ENCODE measurements around the gene NOSTRIN. TPM values are rescaled to one million over a fixed set of nuclear protein-coding genes. Genes with fewer than 3 reads are reported as not detected.
"Not testable (repeated sequence)": the region's sequence is repeated elsewhere in the genome, so short reads cannot be mapped to it uniquely, and the experiment has no call there.

The NOSTRIN gene, protein sequence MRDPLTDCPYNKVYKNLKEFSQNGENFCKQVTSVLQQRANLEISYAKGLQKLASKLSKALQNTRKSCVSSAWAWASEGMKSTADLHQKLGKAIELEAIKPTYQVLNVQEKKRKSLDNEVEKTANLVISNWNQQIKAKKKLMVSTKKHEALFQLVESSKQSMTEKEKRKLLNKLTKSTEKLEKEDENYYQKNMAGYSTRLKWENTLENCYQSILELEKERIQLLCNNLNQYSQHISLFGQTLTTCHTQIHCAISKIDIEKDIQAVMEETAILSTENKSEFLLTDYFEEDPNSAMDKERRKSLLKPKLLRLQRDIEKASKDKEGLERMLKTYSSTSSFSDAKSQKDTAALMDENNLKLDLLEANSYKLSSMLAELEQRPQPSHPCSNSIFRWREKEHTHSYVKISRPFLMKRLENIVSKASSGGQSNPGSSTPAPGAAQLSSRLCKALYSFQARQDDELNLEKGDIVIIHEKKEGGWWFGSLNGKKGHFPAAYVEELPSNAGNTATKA
- 6.9 TPM for total RNA-seq

- peak; percentile 54 for DNase-seq
Observed at GRCh38 chr2:168801961-168802858, at the start of gene NOSTRIN. TSS of gene NOSTRIN (plus strand) at chr2:168802637. CDS start at chr2:168802647, 10 bp downstream.

- no peak for DNase-seq
Observed at GRCh38 chr2:168753765-168754329, 48.6 kb upstream of the NOSTRIN start.

DNA sequence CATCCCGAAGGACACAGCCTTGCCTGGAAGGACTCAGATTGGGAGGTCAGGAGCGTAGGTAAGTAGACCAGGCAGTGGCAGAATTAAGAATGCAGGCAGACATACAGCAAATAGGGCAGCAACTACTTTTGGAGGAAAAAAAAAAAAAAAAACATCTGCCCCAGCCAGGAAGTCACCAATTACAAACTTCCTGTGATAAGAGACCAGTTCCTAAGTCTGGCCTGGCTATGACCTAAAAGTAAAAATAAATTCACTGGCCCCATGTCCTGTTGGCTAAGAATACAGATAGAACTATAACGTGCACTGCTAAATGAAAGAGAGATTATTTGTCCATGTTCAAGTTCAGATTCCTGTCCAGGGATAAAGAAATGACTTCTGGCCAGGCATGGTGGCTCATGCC, 45.2 kb upstream of the NOSTRIN start:
- DNase-seq: no peak

DNA sequence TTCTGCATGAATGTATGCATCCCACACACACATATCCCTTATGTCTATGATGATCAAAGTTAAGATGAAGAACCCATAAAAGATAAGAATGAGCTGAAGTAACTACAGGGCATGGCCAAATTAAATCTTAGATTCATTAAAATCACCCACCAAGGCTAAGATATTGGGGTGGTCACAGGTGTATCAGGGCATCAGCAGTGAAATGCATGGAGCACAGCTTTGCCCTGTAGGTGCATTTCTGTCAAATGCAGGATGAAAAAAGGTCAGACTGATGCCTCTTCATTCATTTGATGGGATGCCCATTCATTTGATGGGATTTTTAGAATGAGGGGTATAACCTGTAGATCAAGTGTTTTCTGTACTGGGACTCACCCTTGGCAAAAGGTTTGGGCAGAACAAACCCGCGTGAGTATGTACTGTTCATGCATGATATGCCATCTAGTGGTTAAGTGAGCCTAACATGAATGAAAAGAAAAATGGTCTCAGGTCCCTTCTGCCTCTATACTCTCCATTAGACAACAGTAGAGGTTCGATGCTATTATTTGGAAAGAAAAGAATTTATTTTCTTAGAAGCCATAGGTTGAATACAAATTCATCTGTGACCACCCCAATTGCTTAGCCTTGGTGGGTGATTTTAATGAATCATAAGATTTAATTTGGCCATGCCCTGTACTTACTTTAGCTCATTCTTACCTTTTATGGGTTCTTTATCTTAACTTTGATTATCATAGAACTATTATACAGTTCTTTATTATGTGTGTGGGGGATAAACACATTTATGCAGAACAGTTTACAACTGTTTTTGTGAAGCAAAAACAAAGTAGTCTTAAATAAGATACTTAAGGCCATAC, 43.2 kb upstream of the NOSTRIN start:
- DNase-seq: peak; percentile 75

DNA sequence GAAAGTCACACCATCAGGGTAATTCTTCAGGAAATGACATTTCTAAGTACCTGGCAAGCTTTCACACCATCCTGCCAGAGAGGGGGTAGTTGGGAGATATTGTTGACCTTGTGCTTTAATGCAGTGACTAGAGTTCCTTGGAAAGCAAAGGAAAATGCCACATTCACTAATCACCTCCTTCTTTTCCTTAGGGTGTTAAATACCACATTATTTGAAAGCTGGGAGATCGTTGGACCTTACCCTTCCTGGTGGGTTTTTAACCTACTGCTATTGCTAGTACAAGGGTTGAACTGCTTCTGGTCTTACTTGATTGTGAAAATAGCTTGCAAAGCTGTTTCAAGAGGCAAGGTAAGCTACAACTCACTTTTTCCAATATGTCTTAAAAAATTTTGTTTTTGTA, 37.0 kb upstream of the NOSTRIN start:
- DNase-seq: no peak

DNA sequence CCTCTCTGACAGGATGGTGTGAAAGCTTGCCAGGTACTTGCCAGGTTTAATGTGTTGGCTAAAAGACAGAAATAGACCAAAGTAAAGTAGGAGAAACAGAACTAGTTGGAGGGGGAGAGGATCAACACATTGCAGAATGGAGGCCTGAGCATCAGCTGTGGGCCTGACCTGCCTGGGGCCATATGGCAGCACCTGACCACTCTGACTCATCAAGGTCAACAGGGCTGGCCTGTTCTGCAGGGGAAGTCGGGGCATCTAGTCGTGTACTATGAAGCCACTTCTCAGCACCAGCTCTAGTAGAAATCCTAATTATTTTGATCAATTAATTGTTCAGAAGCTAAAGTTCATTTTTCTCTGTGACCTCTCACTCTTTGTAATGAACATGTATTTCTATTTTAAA, 35.8 kb upstream of the NOSTRIN start:
- no peak for DNase-seq

GRCh38 chr2:168767258-168767657, 35.2 kb upstream of the NOSTRIN start:
- DNase-seq: no peak

DNA sequence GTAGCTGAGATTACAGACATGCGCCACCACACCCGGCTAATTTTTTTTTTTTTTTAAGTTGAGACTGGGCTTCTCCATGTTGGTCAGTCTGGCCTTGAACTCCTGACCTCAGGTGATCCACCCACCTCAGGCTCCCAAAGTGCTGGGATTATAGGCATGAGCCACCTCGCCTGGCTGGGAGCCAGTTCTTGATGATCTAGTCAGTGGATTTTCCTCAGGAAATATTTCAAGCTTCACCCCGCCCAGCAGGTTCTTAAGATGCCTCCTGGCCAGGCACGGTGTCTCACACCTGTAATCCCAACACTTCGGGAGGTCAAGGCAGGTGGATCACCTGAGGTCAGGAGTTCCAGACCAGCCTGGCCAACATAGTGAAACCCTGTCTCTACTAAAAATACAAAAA, 34.1 kb upstream of the NOSTRIN start:
- not testable (repeated sequence) for DNase-seq

- DNase-seq: no peak
Observed at GRCh38 chr2:168770796-168771195, 31.6 kb upstream of the NOSTRIN start.

- no peak for DNase-seq
Observed at GRCh38 chr2:168772704-168773103, 29.7 kb upstream of the NOSTRIN start.

DNA sequence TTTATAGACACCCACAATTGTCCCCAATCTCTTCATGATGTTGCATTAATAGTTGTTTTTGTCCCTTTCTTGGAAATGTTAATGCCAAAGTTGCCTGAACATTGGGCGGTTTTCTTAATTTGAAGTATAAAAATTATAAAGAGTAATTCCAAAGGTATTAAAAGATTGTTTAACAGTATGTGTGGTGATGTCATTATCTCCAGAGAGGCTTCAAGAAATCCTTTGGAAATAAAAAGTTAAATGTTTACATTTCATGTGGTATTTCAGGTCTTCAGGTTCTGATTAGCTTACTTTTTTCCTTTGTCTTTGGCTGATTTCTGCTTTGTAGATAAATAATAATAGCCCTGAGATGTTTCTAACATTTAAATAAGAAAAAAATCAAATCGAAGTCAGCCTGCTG, 29.3 kb upstream of the NOSTRIN start:
- no peak for DNase-seq

DNA sequence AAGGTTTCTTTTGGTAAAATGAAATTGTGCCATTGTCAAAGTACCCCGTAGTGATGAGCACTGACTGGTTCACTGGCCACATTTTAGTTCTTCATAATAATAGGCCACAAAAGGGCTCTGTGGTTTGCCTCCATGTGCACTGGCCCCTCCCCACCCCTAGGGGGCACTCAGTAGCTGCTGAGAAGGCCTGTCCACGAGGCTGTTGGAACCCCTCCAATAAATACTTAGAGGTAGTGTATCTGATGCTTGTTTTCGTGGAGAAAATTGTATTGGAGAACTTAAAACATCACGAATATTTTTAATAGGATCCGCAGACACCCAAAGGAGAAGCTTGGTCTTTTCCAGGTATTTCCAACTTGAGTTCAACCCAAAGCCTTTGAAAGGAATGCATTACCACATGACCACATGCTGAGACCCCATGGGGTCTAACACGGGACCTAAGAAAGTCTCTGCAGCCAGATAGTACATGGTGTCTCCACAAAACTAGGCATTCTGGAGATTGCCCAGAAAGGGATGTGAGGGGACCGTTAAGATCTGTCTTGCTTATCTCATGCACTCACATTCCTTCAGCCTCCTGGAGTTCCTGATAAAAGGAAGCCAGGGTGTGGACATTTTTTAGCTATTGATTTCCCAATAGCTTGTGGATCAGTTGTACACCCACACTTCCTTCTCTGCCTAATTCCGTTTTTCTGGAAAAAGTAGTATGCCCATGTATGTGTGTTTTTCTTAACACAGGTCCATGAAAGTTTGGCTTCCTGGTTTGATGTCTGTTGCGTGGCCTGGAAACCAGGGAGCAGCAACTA, 28.5 kb upstream of the NOSTRIN start:
- DNase-seq: peak; percentile 43

DNA sequence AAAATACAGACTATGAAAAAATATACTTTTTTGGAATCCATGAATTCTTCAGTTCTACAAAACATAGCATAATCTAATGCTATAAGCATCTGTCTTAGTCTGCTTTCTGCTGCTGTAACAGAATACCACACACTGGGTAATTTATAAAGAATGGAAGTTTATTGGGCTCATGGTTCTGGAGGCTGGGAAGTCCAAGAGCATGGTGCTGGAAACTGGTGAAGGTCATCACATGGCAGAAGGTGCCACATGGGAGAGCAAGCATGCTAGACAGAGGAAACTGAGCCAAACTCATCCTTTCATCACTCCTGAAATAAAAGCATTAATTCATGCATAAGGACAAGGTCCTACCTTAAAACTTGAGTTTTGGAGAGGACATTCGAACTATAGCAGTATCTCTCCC, 26.6 kb upstream of the NOSTRIN start:
- DNase-seq: no peak

GRCh38 chr2:168780669-168781071, 21.8 kb upstream of the NOSTRIN start:
- DNase-seq: no peak

GRCh38 chr2:168781191-168781817, 21.1 kb upstream of the NOSTRIN start:
- DNase-seq: no peak

DNA sequence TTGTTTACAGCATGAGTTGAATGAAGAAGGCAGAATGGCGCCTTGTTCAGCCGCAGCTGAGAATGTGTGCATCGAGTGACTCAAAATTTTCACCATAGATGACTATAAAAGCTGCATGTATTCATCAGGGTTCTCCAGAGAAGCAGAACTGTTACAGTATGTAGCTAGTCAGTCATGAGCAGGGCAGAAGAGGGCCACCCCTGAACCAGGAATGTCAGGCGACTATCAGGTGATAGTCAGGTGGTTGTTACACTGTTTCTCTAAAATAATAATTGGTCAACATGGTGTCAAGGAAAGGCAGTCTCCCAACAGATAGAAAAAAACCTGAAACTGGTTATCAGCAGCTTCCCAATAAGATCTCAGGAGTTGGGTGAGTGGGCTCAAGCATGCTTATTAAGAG, 20.2 kb upstream of the NOSTRIN start:
- DNase-seq: no peak

DNA sequence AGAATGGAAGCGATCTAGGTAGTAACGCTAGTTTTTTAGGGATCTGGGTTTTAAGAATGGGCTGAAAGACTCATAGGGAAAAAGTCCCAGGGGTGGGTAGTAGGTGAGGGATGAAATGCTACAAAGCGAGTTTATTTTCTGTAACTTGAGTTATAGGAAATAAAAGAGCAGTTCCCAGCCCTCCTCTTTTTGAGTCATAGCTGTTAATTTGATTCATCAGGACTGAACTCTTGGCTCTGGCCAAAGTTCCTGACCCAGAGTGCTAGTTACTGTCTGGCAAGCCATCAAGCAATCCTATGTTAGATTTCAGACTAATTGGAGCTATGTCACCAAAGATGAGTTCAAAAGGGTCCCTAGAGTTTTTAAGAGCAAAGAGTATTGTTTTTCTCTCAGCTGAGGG, 17.4 kb upstream of the NOSTRIN start:
- DNase-seq: no peak

DNA sequence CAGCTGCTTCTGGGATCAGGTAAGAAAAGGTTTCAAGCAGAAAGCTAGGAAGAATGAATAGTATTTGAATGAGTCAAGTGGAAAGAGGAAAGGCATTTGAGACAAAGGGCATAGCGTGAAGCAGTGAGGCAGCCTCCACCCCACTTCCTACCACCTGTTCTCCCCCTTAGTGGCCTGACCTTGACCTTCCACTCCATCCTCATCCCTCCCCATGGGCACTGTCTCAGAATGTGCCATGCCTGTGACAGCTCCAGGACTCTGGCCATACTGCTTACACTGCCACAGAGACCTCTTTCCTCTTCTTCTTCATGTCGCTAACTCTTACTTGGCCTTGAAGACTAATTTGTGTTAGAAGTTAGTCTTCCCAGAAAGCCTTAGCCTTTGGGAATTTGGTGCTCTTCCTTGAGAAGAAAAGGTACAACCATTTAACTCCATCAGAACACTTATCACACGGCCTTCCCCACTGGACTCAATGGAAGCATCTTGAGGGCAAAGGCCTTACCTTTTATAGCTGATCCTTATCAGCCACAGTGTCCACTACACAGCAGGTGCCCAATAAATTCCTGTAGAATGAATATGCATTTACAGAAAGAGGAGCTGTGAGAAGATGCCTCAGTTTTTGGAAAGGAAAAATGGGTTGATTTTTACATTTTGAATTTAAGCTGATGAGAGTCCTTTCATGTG, 15.2 kb upstream of the NOSTRIN start:
- DNase-seq: no peak

DNA sequence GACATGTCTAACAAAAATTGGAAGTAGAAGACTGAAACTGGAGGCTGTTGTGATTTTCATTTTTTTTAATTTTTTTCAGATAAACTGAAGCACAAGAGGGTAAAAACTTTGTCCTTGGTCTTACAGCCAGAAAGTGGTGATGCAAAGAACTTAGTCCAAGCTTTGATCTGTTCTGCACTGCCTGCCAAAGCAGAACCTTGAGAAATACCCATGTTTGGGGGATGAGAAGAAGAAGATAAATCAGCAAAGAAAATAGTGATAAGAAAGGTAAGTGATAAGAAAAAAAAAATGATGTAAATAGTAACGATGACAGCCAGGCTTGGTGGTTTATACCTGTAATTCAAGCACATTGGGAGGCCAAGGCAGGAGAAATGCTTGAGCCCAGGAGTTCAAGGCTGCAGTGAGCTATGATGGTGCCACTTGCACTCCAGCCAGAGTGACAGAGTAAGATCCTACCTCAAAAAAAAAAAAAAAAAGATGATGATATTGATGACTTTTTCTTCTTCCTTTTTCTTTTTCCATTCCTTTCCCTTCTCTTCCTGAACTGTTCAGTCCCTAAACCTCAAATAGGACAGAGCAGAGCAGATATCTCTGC, 14.6 kb upstream of the NOSTRIN start:
- no peak for DNase-seq
